ENCODE data around the gene DLK2. TPM values are rescaled to one million over a fixed set of nuclear protein-coding genes. Genes with fewer than 3 reads are reported as not detected.
A peak's percentile ranks its signal among the peaks of the same experiment; 100 is the strongest.

DLK2 gene
- total and polyA plus RNA-seq, 2 of the 13 experiments (the other 11 are each of a cell fraction or from before 2014, with no cell fraction given): 1.2 to 3.8 TPM

DNA sequence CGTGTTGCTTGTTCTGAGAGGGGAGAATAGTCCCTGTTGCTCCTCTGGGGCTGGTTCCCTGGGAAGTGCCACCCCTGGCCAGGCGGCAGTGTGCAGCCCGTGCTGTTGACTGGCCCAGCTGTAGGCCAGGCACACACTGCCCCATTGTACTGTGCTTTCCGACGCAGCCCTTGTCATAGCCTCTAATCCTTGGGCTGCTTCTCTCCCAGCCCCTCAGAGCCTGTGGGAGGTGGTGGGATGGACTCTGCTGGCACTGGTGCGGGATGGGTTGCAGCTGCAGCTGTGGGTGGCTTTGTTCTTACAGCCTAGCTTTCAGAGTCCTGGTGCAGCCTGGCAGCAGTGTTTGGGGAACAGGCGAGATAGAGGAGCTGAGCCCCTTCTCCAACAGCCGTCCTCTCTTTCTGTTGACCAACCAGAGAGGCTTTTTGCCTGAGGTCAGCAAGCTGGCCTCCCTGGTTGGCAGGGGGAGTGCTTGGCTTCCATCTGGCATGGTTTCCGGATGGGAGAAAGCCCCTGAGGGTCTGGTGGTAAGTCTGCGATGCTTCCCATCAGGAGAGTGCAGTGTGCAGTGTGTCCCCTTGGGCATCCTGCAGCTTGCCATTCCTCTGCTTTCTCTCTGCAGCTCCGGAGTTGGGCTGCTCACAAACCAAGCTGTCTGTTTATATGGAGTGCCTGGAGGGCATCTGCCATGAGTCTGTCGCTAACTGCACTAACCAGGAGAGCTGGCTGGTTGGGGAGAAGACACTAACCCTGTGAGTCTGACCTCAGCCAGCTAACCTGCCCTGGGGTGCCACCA is 34.1 kb upstream of the DLK2 start (continued):
- TF ChIP-seq, protein P1, sequence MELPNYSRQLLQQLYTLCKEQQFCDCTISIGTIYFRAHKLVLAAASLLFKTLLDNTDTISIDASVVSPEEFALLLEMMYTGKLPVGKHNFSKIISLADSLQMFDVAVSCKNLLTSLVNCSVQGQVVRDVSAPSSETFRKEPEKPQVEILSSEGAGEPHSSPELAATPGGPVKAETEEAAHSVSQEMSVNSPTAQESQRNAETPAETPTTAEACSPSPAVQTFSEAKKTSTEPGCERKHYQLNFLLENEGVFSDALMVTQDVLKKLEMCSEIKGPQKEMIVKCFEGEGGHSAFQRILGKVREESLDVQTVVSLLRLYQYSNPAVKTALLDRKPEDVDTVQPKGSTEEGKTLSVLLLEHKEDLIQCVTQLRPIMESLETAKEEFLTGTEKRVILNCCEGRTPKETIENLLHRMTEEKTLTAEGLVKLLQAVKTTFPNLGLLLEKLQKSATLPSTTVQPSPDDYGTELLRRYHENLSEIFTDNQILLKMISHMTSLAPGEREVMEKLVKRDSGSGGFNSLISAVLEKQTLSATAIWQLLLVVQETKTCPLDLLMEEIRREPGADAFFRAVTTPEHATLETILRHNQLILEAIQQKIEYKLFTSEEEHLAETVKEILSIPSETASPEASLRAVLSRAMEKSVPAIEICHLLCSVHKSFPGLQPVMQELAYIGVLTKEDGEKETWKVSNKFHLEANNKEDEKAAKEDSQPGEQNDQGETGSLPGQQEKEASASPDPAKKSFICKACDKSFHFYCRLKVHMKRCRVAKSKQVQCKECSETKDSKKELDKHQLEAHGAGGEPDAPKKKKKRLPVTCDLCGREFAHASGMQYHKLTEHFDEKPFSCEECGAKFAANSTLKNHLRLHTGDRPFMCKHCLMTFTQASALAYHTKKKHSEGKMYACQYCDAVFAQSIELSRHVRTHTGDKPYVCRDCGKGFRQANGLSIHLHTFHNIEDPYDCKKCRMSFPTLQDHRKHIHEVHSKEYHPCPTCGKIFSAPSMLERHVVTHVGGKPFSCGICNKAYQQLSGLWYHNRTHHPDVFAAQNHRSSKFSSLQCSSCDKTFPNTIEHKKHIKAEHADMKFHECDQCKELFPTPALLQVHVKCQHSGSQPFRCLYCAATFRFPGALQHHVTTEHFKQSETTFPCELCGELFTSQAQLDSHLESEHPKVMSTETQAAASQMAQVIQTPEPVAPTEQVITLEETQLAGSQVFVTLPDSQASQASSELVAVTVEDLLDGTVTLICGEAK (IDR thresholded peaks at IDR 0.05): no peak
- TF ChIP-seq, protein P1 (CRISPR knock-in tag; IDR thresholded peaks at IDR 0.05): no peak
- no peak for TF ChIP-seq ZNF7 (CRISPR knock-in tag; IDR thresholded peaks at IDR 0.05)
- TF ChIP-seq MBD4 (IDR thresholded peaks at IDR 0.05; ENCODE audit: borderline replicate concordance, low read length): no peak
- TF ChIP-seq ZNF629 (CRISPR knock-in tag; conservative IDR thresholded peaks at IDR 0.05): peak; percentile 39; the same call in 1 of the 2 replicates
- TF ChIP-seq ZNF383 (CRISPR knock-in tag; IDR thresholded peaks at IDR 0.05; ENCODE audit: borderline replicate concordance): no peak
- no peak; the same call in 1 of the 2 replicates for TF ChIP-seq ARID2 (CRISPR knock-in tag; IDR thresholded peaks at IDR 0.05; ENCODE audit: borderline replicate concordance)
- TF ChIP-seq TOPORS (CRISPR knock-in tag; IDR thresholded peaks at IDR 0.05): no peak
- TF ChIP-seq, protein P2, sequence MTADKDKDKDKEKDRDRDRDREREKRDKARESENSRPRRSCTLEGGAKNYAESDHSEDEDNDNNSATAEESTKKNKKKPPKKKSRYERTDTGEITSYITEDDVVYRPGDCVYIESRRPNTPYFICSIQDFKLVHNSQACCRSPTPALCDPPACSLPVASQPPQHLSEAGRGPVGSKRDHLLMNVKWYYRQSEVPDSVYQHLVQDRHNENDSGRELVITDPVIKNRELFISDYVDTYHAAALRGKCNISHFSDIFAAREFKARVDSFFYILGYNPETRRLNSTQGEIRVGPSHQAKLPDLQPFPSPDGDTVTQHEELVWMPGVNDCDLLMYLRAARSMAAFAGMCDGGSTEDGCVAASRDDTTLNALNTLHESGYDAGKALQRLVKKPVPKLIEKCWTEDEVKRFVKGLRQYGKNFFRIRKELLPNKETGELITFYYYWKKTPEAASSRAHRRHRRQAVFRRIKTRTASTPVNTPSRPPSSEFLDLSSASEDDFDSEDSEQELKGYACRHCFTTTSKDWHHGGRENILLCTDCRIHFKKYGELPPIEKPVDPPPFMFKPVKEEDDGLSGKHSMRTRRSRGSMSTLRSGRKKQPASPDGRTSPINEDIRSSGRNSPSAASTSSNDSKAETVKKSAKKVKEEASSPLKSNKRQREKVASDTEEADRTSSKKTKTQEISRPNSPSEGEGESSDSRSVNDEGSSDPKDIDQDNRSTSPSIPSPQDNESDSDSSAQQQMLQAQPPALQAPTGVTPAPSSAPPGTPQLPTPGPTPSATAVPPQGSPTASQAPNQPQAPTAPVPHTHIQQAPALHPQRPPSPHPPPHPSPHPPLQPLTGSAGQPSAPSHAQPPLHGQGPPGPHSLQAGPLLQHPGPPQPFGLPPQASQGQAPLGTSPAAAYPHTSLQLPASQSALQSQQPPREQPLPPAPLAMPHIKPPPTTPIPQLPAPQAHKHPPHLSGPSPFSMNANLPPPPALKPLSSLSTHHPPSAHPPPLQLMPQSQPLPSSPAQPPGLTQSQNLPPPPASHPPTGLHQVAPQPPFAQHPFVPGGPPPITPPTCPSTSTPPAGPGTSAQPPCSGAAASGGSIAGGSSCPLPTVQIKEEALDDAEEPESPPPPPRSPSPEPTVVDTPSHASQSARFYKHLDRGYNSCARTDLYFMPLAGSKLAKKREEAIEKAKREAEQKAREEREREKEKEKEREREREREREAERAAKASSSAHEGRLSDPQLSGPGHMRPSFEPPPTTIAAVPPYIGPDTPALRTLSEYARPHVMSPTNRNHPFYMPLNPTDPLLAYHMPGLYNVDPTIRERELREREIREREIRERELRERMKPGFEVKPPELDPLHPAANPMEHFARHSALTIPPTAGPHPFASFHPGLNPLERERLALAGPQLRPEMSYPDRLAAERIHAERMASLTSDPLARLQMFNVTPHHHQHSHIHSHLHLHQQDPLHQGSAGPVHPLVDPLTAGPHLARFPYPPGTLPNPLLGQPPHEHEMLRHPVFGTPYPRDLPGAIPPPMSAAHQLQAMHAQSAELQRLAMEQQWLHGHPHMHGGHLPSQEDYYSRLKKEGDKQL (CRISPR knock-in tag; IDR thresholded peaks at IDR 0.05; ENCODE audit: low read depth): no peak
- no peak for TF ChIP-seq NFE2L2 (IDR thresholded peaks at IDR 0.05; ENCODE audit: low read length)
- no peak for TF ChIP-seq SAFB2 (CRISPR knock-in tag; IDR thresholded peaks at IDR 0.05; ENCODE audit: borderline replicate concordance, low read depth)
- TF ChIP-seq TGIF2 (CRISPR knock-in tag; IDR thresholded peaks at IDR 0.05): no peak
- TF ChIP-seq GABPB1 (CRISPR knock-in tag; IDR thresholded peaks at IDR 0.05): peak; percentile 17; the same call in 1 of the 2 replicates
- TF ChIP-seq SALL1 (CRISPR knock-in tag; IDR thresholded peaks at IDR 0.05): no peak
- no peak for TF ChIP-seq CC2D1A (CRISPR knock-in tag; IDR thresholded peaks at IDR 0.05)
- no peak for TF ChIP-seq HOXA9 (CRISPR knock-in tag; IDR thresholded peaks at IDR 0.05; ENCODE audit: borderline replicate concordance)
